ENCODE data around the gene GAREM2. TPM values are rescaled to one million over a fixed set of nuclear protein-coding genes. Genes with fewer than 3 reads are reported as not detected.

Gene GAREM2
- total and polyA plus RNA-seq, 9 of the 15 experiments (the other 6 are each of a cell fraction or from before 2014, with no cell fraction given) = 1.7 to 12.4 (median 2.5) TPM

DNA sequence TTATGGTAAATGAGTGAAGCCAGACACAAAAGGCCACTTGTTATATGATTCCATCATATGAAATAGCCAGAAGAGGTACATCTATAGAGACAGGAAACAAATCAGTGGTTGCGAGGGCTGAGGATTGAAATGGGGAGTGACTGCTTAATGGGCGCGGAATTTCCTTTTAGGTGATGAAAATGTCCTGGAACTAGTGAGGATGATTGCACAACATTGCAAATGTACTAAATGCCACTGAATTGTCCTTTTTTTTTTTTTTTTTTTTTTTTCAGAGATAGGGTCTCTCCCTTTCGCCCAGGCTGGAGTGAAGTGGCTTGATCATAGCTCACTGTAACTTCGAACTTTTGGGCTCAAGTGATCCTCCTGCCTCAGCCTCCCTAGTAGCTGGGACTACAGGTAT lies 15.3 kb upstream of the GAREM2 start:
- Histone ChIP-seq H3K27me3 (ENCODE audit: control insufficient read depth in 2 of 2, insufficient read depth in 2 of 2, low read length in 2 of 2) (no peaks in the 10 kb centered on the region), H4K20me1 (replicated peaks; ENCODE audit: control insufficient read depth, insufficient read depth, low read length) (no peaks in the 10 kb centered on the region), H3K9me3 (replicated peaks; ENCODE audit: control insufficient read depth, insufficient read depth, low read depth, low read length) (no peaks in the 10 kb centered on the region; the same call in none of the 2 replicates), H3K36me3 (ENCODE audit: control insufficient read depth, insufficient read depth, low read length) (no peaks in the 10 kb centered on the region), H3K9ac (ENCODE audit: insufficient read depth in 1 of 2, low read depth in 2 of 2, low read length in 2 of 2) (no peak overlapping the region), H3K4me3 (no peak overlapping the region), H3K4me2 (ENCODE audit: insufficient read depth, low read length) (no peak overlapping the region), H3K27ac (ENCODE audit: extremely low read depth, low read depth, low read length) (no peak overlapping the region), H2AFZ (ENCODE audit: low read depth, low read length) (no peak overlapping the region), H3K9me1 (ENCODE audit: control insufficient read depth, insufficient read depth, low read length) (no peaks in the 10 kb centered on the region), H3K79me2 (ENCODE audit: control insufficient read depth, insufficient read depth, low read length) (no peaks in the 10 kb centered on the region), H3K4me1 (replicated peaks in 1 of 2; ENCODE audit: control insufficient read depth in 2 of 2, insufficient read depth in 2 of 2, low read length in 2 of 2) (no peaks in the 10 kb centered on the region; a peak in 1 of 5 replicates)
- WGBS (ENCODE audit: insufficient coverage, low coverage, missing lambda C conversion rate) = 72% methylated on average over 5 of the region's 5 CpGs
- ATAC-seq = no peak
- TF ChIP-seq ZNF175 (CRISPR knock-in tag; IDR thresholded peaks at IDR 0.05; ENCODE audit: low read depth) (no peak), CEBPB (tag; IDR thresholded peaks at IDR 0.05) (peak; percentile 61; the same call in 1 of the 2 replicates), TARDBP (IDR thresholded peaks at IDR 0.05) (no peak), IFI16 (CRISPR knock-in tag; IDR thresholded peaks at IDR 0.05) (no peak), CEBPG (CRISPR knock-in tag; IDR thresholded peaks at IDR 0.05) (no peak), CEBPG (tag; conservative IDR thresholded peaks at IDR 0.05 in 1 of 2, IDR thresholded peaks at IDR 0.05 in 1 of 2) (peak; percentile 43 to 59; a peak in 2 of 4 replicates), PHB2 (IDR thresholded peaks at IDR 0.05; ENCODE audit: low read depth) (no peak)
- TF ChIP-seq, protein P1, sequence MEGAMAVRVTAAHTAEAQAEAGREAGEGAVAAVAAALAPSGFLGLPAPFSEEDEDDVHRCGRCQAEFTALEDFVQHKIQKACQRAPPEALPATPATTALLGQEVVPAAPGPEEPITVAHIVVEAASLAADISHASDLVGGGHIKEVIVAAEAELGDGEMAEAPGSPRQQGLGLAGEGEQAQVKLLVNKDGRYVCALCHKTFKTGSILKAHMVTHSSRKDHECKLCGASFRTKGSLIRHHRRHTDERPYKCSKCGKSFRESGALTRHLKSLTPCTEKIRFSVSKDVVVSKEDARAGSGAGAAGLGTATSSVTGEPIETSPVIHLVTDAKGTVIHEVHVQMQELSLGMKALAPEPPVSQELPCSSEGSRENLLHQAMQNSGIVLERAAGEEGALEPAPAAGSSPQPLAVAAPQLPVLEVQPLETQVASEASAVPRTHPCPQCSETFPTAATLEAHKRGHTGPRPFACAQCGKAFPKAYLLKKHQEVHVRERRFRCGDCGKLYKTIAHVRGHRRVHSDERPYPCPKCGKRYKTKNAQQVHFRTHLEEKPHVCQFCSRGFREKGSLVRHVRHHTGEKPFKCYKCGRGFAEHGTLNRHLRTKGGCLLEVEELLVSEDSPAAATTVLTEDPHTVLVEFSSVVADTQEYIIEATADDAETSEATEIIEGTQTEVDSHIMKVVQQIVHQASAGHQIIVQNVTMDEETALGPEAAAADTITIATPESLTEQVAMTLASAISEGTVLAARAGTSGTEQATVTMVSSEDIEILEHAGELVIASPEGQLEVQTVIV (CRISPR knock-in tag; IDR thresholded peaks at IDR 0.05; ENCODE audit: borderline replicate concordance) = no peak
- no peak for FAIRE-seq
- ChIA-PET CTCF (ENCODE audit: low intra/inter-chr PET ratio) (no interaction called here), POLR2A (interaction anchor here (0.5 to 0.7 kb wide), 3 partner anchors 218 to 1941 kb away, joined by 3 read pairs; no protein-coding TSS in a partner anchor)
- DNase-seq (ENCODE audit: extremely low read depth in 1 of 4, low spot score in 3 of 4) = no peak
- BruUV-seq (replicated peaks) = no TSS peak
- in situ Hi-C loops (cut with MboI) = no loop called here
- intact Hi-C loops (cut with micrococcal nuclease) = no loop called here
